HG03520 (cell line): ENCODE results near the gene FBXO17.

Experiments used
- ATAC-seq: cut with Tn5 transposase; IDR thresholded peaks from one replicate; pipeline ENCODE4 v1.9.1; 2021; ENCODE audit warnings: mild to moderate bottlenecking, moderate library complexity; ENCODE audit not compliant: unreplicated experiment

Gene FBXO17

DNA sequence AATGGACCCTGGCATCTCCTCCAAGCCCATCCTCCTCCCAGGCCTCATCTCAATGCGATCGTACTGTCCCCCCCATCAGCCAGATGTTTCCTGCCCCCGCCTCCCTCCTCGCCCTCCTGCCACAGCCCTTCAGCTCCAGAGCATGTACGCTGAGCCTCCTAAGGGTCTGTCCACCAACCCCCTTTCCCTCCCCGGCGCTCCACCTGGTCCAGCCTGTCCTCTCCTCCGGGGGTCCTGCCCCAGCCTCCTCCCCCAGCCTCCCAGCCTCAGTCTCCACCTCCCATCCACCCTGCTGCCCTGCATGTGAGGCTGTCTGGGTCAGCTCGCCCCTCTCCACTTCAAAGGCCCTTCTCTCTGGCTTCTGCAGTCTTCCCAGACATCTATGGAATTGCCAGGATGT is 80.6 kb downstream of the FBXO17 start:
- ATAC-seq, result no peak

DNA sequence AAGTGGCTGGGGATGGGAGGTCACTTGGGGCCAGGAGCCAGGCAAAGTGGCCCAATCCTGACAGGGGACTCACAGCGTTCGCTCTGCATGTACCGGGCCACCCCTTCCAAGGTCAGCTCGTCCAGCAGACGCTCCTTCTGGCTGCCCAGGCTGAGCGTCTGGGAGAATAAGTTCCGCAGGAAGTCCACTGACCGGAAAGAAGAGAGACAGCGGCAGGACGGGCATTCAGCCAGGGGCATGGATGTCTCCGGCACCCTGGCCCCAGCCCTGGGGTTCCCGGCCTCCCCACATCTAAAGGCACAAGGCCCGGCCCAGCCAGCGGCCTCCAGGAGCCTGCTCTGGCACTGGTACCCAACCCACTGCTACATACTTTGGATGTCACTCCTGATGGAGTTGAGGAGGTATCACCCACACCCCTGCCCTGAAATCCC is 82.2 kb downstream of the FBXO17 start:
- ATAC-seq, result no peak

DNA sequence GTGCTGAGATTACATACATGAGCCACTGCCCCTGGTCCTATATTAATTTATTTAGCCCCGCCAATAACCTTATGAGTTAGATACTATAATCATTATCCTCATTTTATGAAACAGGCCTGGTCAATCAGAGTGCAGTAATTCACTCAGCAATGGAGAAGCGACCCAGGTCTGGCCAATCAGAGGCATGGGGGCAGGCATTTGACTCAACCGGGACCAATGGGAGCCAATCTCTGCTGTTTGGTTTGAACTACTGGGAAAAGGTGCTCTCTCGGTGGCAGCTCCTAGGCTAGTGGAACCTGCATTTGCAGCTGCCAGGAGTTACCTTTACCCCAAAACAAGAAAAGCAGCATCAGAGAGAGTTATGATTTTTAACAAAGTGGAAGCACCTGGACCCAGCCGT is 82.7 kb downstream of the FBXO17 start:
- ATAC-seq, result no peak

DNA sequence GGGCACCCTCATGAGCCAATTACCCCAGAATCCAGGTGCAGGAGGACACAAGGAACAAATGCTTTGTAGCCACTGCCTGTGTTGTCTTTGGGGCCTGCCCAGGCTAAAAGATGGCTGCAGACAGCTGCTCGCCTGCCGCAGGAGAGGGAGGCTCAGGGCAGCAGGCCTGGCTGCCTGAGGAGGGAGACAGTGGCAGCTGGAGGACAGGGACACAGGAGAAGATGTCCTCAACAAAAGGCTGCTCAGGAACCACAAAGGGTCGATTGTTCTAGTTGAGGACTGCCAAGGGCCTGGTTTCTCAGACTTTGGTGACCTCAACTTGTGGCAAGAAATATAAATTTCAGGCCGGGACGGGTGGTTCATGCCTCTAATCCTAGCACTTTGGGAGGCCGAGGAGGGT is 83.8 kb downstream of the FBXO17 start:
- ATAC-seq, result no peak
